Activated CD4-positive, alpha-beta memory T cell treated with anti-CD3 and anti-CD28 coated beads for 36 hours (primary cell): ENCODE results near the gene QSOX2. TPM values are rescaled to one million over a fixed set of nuclear protein-coding genes. Genes with fewer than 3 reads are reported as not detected.

Experiments used
- CTCF ChIA-PET: fragments of 350-600 bp; sonication (Branson Sonifier 250); formaldehyde crosslinking; loops from one replicate; lab custom pipeline; 2021; ENCODE audit warnings: antibody characterized with exemption, inconsistent platforms; lab: Charles Lee
- POLR2A ChIA-PET: fragments of 350-600 bp; sonication (Branson Sonifier 250); formaldehyde crosslinking; loops from one replicate; lab custom pipeline; 2021; ENCODE audit warnings: antibody characterized with exemption; lab: Charles Lee
- DNase-seq: peaks from one replicate; pipeline ENCODE4 v3.0.0-alpha.2; 2020
- H3K27ac Mint-ChIP-seq: one replicate; pipeline ENCODE4 v1.8.0; 2021; ENCODE audit warnings: mixed read lengths
- H3K27me3 Mint-ChIP-seq: one replicate; pipeline ENCODE4 v1.8.0; 2021; ENCODE audit warnings: mixed read lengths
- H3K36me3 Mint-ChIP-seq: one replicate; pipeline ENCODE4 v1.8.0; 2021; ENCODE audit warnings: mixed read lengths
- H3K4me1 Mint-ChIP-seq: one replicate; pipeline ENCODE4 v1.8.0; 2021; ENCODE audit warnings: low read depth, mixed read lengths
- H3K4me3 Mint-ChIP-seq: one replicate; pipeline ENCODE4 v1.8.0; 2021; ENCODE audit warnings: mild to moderate bottlenecking, mixed read lengths
- H3K9me3 Mint-ChIP-seq: one replicate; pipeline ENCODE4 v1.8.0; 2021; ENCODE audit warnings: mixed read lengths
- intact Hi-C: fragments of 100-400 bp; cut with micrococcal nuclease; formaldehyde crosslinking; loops from one replicate; pipeline ENCODE4 v1.15.1; 2023
- total RNA-seq, 2 experiments: library from RNA; stranded (reverse); gene quantifications; one replicate each; pipeline ENCODE4 v1.2.3, GENCODE V29; 2021

Gene QSOX2
- total RNA-seq, 2 experiments from 2014 or later: 19.0 to 19.4 TPM

DNA sequence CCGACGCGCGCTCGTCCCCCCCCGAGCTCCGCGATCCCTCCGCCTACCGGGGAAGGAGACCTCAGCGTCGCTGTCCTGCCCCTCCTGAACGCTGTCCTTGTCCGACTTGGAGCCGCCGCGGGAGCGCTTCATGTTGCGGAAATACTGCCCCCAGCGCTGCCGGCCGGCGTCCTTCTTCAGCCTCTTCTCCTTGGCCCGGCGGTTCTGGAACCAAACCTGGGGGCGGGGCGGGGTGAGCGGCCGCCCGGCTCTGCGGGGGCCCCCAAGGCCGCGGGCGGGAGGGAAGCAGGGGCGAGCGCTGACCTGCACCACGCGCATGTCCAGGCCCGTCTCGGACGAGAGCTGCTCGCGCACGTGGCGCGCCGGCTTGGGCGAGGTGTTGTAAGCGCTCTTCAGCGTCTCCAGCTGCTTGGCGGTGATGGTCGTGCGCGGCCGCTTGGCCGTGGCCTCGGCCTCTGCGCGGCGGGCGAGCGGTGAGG, 47.0 kb downstream of the QSOX2 start:
- Mint-ChIP-seq H3K36me3 (no peaks in the 10 kb centered on the region), H3K4me1 (peaks cover 2% of the 10 kb centered on the region), H3K27ac (no peak overlapping the region), H3K9me3 (no peaks in the 10 kb centered on the region), H3K27me3 (peaks cover 52% of the 10 kb centered on the region), H3K4me3 (no peak overlapping the region)
- DNase-seq: no peak
- ChIA-PET POLR2A (no interaction called here), CTCF (no interaction called here)
- intact Hi-C loops: no loop called here

DNA sequence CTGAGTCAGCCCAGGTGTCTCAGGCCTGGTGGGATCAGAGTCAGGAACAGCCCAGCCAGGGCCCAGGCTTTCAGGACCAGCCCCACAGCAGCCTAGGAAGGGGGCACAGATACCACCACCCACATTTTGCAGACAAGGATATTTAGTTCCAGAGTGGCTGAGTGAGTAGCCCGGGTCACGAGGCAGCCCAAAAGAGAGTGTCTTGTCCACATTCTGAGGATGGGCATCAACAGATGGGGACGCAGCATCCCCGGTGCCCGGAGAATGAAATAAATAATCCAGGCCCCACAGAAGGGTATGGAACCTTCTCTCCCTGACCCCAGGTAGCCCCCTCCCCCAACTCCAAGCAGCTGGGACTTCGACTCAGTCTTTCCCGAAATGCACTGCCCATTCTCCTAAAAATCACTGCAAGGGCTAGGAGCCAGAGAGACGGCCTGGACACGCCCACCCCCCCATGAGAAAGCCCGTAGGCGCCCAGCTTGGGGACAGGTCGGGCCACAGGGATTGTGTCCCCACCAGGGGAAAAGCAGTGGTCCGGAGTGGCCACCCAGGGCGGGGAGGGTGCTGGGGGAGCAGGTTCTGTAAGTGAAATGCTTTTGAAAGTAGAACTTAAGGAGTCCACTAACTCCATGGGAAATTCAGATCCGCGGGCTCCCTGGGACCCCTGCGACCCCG, 47.5 kb downstream of the QSOX2 start:
- POLR2A ChIA-PET: no interaction called here
- no peaks in the 10 kb centered on the region for H3K36me3 Mint-ChIP-seq
- H3K27me3 Mint-ChIP-seq: peaks cover 48% of the 10 kb centered on the region
- peaks cover 2% of the 10 kb centered on the region for H3K4me1 Mint-ChIP-seq
- intact Hi-C loops: no loop called here
- no peaks in the 10 kb centered on the region for H3K9me3 Mint-ChIP-seq
- CTCF ChIA-PET: interaction anchor here (2.0 kb wide), 1 partner anchor 8 kb away, joined by 4 read pairs; no protein-coding TSS in a partner anchor
- DNase-seq: no peak
- no peak overlapping the region for H3K27ac Mint-ChIP-seq
- H3K4me3 Mint-ChIP-seq: no peak overlapping the region

DNA sequence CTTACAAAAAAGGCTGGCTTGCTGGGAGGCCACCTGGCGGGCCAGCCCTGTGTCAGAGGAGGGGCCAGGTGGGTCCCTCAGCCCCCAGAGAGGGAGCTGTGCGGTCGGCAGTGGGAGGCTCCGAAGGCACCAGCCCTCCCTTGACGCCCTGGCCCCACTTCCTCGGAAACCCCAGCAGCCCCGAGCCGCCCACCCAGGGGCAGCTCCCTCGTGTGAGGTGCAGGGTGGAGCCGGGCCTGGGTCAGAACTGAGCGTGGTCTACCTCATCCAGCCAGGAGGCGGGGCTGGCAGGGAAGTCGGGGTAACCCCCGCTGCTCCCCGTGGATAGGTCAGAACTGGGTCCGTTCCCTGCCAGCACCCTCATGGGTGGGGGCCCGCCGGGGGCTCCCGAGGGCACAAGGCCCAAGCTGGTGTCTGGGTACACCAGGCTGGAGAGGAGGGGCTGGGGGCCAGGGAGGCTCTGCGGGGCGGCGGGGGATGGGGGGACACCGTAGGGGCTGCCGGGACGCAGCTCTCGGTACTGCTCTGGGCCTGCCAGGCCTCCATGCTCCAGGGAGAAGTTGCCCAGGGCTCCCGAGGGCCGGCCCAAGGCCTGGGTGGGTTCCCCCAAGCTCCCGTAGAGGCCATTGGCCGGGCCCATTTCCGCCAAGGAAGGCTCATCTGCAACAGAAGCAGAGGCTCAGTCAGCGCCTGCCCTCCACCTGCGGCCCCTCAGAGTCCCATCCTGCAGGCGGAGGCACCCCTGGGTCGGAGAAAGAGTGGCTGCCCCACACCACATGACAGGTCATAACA, 48.3 kb downstream of the QSOX2 start:
- Mint-ChIP-seq H3K27ac (no peak overlapping the region), H3K4me1 (peaks cover 2% of the 10 kb centered on the region), H3K27me3 (peaks cover 48% of the 10 kb centered on the region), H3K36me3 (no peaks in the 10 kb centered on the region), H3K4me3 (no peak overlapping the region), H3K9me3 (no peaks in the 10 kb centered on the region)
- CTCF ChIA-PET: interaction anchor here (2.0 kb wide), 1 partner anchor 9 kb away, joined by 4 read pairs; no protein-coding TSS in a partner anchor
- intact Hi-C loops: no loop called here
- no peak for DNase-seq
- POLR2A ChIA-PET: no interaction called here

DNA sequence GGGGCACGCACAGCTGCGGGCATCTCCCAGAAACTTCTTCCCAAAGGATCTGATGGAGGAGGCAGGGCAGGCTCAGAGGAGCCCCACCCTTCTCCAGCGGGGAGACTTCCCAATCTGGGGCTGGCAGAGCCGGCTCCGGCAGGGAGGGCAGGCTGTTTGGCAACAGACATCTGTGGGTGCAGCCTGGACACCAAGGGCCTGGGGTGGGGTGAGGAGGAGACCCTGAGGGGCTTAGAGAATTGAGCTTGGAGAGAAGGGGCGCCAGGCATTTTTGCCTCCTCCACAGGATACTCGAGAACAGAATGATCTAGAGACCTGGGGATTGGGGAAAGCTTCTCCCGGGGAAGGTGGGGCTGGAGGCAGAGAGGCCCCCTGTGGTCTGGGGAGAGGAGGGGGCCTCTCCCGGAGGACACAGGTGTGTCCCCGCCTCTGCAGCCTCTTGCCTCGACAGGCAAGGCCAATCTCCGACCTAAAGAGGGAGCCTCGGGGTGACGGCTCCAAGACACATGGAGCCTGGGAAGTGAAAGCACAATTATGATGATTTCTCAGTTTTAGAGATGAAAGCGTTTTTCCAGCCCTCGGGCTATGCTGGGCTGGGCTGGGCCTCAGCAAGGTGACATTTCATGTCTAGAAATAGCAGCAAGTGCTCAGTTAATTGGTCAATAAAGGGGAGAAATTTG, 49.1 kb downstream of the QSOX2 start:
- intact Hi-C loops: no loop called here
- ChIA-PET POLR2A (no interaction called here), CTCF (interaction anchor here (2.0 kb wide), 1 partner anchor 9 kb away, joined by 4 read pairs; no protein-coding TSS in a partner anchor)
- DNase-seq: no peak
- Mint-ChIP-seq H3K4me3 (no peak overlapping the region), H3K27me3 (peaks cover 51% of the 10 kb centered on the region), H3K4me1 (peaks cover 2% of the 10 kb centered on the region), H3K36me3 (no peaks in the 10 kb centered on the region), H3K27ac (no peak overlapping the region), H3K9me3 (no peaks in the 10 kb centered on the region)

DNA sequence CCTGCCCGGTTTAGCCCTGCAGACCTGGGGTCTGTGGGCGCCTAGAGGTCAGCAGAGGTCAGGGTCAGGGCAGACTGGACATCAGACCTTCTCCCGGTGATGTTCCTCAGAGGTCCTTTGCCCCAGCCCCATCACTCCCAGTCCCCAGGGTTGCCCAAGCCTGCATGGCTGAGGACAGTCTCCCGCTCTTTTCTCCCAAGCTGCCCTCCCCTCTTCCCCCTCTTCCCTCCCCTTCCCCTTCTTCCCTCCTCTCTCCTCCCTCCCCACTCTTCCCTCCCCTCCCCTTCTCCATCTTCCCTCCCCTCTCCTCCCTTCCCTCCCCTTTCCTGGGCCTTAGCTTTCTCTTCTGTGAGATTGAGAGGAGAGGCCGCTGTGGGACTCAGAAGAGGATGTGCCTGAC, 51.1 kb downstream of the QSOX2 start:
- peaks cover 2% of the 10 kb centered on the region for H3K4me1 Mint-ChIP-seq
- peaks cover 55% of the 10 kb centered on the region for H3K27me3 Mint-ChIP-seq
- H3K4me3 Mint-ChIP-seq: no peak overlapping the region
- H3K27ac Mint-ChIP-seq: no peak overlapping the region
- no peaks in the 10 kb centered on the region for H3K9me3 Mint-ChIP-seq
- POLR2A ChIA-PET: no interaction called here
- no peak for DNase-seq
- CTCF ChIA-PET: no interaction called here
- H3K36me3 Mint-ChIP-seq: no peaks in the 10 kb centered on the region
- intact Hi-C loops: no loop called here

DNA sequence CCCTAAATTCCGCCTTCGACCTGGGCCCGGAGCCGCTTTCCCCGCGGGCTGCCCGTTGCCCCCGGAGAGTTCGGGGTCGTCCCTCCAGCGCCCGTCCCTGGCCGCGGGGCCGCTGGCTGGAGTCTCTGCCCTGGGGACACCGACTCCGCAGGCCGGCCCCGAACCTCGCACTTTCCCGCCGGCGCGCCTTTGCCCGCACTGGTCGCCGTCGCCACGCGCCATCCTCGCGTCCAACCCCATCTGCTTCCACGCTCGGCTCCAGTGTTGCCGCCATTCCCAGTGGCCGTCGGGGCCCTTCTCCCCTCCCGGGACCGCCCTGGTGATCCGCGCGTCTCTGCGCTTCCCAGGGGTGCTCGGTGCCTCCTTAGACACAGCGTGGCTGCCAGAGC, 51.7 kb downstream of the QSOX2 start:
- peaks cover 2% of the 10 kb centered on the region for H3K4me1 Mint-ChIP-seq
- intact Hi-C loops: no loop called here
- DNase-seq: no peak
- H3K36me3 Mint-ChIP-seq: no peaks in the 10 kb centered on the region
- CTCF ChIA-PET: no interaction called here
- no peak overlapping the region for H3K4me3 Mint-ChIP-seq
- H3K27ac Mint-ChIP-seq: no peak overlapping the region
- peaks cover 53% of the 10 kb centered on the region for H3K27me3 Mint-ChIP-seq
- POLR2A ChIA-PET: no interaction called here
- no peaks in the 10 kb centered on the region for H3K9me3 Mint-ChIP-seq

DNA sequence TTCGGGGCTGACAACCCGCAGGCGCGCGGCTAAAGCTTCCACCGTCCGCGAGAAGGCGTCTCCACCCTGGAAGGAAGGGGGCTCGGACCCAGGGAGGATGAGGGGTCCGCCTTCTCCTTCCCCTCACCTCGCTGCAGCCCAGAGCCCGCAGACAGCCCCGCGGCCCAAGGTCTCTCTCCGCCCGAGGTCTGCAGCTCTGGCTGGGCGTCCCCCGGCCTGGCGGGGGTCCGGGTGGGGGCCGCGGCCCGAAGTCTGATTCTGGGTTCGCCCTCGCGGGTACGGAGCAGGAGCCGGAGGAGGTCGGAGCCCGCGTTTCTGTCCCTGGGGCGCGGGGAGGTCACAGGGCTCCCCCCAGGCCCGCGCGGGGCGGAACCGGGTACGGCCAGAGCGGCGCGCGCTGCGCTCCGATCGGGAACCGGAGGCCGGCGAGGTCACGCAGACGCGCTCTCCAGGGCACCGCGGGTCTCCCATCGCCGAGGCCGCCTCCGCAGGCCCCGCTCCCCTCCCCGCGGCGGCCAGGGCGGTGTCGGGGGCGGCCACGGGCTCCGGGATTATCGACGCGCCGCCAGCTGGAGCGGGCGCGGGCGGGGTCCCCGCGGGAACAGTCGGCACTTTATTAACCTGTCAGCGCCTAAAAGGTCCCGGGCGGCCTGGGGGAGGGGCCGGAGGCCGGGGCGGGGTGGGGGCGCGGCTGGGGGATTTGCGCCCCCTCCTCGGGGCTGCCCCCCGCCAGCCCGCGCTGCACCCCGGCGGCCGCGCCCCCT, 52.3 kb downstream of the QSOX2 start:
- H3K27me3 Mint-ChIP-seq: peaks cover 51% of the 10 kb centered on the region
- no peak for DNase-seq
- intact Hi-C loops: no loop called here
- H3K9me3 Mint-ChIP-seq: no peaks in the 10 kb centered on the region
- peaks cover 2% of the 10 kb centered on the region for H3K4me1 Mint-ChIP-seq
- POLR2A ChIA-PET: no interaction called here
- no peak overlapping the region for H3K4me3 Mint-ChIP-seq
- H3K27ac Mint-ChIP-seq: no peak overlapping the region
- CTCF ChIA-PET: interaction anchor here (1.2 kb wide), 1 partner anchor 23 kb away, joined by 3 read pairs; no protein-coding TSS in a partner anchor
- no peaks in the 10 kb centered on the region for H3K36me3 Mint-ChIP-seq

DNA sequence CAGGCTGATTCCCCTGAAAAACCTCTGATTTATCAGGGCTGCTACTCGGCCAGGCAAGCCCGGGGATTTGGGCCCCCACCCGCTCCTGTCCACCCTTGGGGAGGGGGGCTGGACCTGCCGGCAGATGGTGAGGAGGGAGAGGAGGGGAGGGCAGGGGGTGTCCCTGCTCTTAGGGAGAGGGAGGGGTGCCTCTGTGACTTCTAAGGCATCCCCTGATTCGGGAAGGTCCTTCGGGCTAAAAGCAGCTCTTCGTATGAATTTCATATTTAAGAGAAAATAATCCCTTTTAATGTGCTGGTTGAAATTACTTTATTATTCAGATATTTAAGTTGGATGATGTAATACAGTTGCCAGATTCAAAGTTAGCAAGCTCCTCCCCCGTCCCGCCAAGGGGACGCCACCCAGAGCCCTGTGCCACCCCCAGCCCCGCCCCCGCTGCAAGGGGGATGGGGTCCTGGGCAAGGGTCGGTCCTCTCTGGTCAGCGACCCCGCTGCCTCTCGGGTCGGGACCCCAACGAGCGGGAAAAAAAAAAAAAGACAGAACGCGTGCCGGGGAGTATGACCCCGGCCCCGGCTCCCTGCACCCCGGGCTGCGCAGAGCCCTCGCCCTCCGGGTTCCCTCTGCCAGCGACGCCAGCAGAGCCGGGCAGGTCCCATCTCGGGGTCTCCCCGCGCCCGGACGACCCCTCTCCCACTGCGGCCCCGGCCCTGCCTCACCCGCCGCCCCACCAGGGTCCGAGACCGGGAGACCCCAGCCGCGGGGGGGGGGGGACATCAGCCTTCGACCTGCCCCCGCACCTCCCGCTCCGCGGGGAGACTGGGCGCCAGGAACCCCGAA, 53.1 kb downstream of the QSOX2 start:
- CTCF ChIA-PET: interaction anchor here (1.2 kb wide), 1 partner anchor 22 kb away, joined by 3 read pairs; no protein-coding TSS in a partner anchor
- Mint-ChIP-seq H3K4me1 (peaks cover 2% of the 10 kb centered on the region), H3K9me3 (no peaks in the 10 kb centered on the region), H3K4me3 (no peak overlapping the region), H3K36me3 (no peaks in the 10 kb centered on the region), H3K27ac (no peak overlapping the region), H3K27me3 (peaks cover 50% of the 10 kb centered on the region)
- DNase-seq: no peak
- POLR2A ChIA-PET: no interaction called here
- intact Hi-C loops: no loop called here

DNA sequence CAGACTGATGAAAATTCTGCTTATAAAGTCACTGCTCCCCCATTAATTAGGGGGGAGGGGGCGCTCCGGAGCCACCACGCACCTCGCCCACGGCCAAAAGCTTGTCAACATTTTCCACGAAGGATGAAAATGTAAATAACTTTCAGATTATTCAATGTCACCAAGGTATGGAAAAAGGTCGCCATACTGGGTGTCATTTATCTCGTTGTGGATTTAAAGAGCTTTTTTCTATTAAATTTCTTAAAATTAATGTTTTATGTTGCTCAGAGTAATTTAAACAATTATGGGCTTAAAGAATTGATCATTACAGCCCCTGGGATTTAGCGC, 53.7 kb downstream of the QSOX2 start:
- H3K9me3 Mint-ChIP-seq: no peaks in the 10 kb centered on the region
- no peak overlapping the region for H3K4me3 Mint-ChIP-seq
- intact Hi-C loops: no loop called here
- peaks cover 2% of the 10 kb centered on the region for H3K4me1 Mint-ChIP-seq
- no peaks in the 10 kb centered on the region for H3K36me3 Mint-ChIP-seq
- no peak overlapping the region for H3K27ac Mint-ChIP-seq
- peaks cover 54% of the 10 kb centered on the region for H3K27me3 Mint-ChIP-seq
- no peak for DNase-seq
- POLR2A ChIA-PET: no interaction called here
- CTCF ChIA-PET: interaction anchor here (1.2 kb wide), 1 partner anchor 22 kb away, joined by 3 read pairs; no protein-coding TSS in a partner anchor

DNA sequence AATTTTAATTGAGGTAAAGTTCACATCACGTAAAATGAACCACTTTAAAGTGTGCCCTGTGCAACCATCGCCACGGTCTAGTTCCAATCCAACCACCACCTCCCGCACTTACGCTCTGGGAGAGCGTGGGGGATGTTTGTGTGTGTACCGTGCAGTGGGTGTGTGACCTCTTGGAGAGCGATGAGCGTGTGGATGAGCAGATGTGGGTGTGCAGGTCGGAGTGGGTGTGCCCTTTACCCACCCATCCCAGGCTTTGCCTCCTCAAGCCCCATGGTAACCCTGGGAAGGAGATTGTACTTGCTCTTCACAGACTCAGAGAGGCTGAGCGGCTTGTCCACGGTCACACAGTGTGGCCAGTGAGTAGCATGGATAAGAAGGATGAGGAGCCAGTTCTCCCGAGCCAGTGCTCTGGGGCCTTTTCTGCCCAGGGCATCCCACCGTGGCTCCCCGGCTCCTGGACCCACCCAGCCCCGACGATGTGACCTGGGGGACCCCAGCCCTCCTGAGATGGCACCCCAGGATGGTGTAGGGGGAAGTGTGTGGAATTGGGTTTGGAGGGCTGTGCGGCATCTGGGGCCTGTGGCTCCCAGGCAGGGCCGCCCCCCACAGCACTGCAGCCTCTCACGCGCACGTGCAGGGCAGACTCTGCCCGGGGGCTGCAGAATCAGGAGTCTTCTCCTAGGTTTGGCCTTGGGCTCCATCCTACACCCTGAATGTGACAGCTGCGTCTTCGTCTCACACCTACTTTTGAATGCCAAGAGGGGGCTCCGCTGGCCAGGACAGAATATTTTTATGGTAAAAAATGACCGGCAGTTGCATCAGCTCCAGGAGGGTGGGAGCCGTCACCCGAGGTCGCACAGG, 54.3 kb downstream of the QSOX2 start:
- no peaks in the 10 kb centered on the region for H3K36me3 Mint-ChIP-seq
- peaks cover 53% of the 10 kb centered on the region for H3K27me3 Mint-ChIP-seq
- DNase-seq: no peak
- CTCF ChIA-PET: no interaction called here
- H3K4me3 Mint-ChIP-seq: no peak overlapping the region
- no peaks in the 10 kb centered on the region for H3K4me1 Mint-ChIP-seq
- POLR2A ChIA-PET: no interaction called here
- no peak overlapping the region for H3K27ac Mint-ChIP-seq
- intact Hi-C loops: no loop called here
- no peaks in the 10 kb centered on the region for H3K9me3 Mint-ChIP-seq
